ENCODE measurements around the gene HSD11B1L. TPM values are rescaled to one million over a fixed set of nuclear protein-coding genes. Genes with fewer than 3 reads are reported as not detected.

The HSD11B1L gene
- total RNA-seq, 1 donor from 2014 or later = 10.3 TPM

DNA sequence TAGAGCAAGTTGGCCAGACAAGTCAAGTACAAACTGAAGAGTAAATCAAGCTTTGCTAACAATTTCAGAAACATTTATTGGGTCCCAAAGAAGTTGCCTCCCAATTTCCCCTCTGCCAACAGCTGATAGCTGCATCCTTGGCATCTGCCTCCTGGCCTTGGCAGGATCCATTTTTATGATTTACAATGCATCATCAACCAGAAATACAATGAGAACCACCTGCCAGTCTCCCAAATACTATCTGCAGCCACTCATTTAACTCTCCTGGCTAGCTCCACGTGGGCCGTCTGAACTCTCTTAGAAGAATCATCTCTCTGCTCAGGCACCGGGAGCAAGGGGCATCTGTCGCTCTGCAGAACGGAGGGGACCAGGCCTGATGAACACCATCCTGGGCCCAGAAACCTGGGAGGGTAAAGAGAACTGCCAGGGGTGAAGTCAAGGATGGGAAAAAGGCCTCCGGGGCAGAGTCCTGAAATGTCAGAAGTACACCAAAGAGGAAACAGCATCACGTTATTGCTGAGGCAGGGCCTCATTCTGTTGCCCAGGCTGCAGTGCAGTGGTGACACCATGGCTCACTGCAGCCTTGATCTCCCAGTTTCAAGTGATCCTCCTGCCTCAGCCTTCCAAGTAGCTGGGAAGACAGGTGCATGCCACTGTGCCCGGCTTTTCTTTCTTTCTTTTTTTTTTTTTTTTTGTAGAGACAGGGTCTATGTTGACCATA lies 36.5 kb downstream of the HSD11B1L start:
- DNase-seq (ENCODE audit: extremely low spot score in 2 of 2) = no peak
- TF ChIP-seq, protein P1, sequence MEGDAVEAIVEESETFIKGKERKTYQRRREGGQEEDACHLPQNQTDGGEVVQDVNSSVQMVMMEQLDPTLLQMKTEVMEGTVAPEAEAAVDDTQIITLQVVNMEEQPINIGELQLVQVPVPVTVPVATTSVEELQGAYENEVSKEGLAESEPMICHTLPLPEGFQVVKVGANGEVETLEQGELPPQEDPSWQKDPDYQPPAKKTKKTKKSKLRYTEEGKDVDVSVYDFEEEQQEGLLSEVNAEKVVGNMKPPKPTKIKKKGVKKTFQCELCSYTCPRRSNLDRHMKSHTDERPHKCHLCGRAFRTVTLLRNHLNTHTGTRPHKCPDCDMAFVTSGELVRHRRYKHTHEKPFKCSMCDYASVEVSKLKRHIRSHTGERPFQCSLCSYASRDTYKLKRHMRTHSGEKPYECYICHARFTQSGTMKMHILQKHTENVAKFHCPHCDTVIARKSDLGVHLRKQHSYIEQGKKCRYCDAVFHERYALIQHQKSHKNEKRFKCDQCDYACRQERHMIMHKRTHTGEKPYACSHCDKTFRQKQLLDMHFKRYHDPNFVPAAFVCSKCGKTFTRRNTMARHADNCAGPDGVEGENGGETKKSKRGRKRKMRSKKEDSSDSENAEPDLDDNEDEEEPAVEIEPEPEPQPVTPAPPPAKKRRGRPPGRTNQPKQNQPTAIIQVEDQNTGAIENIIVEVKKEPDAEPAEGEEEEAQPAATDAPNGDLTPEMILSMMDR (IDR thresholded peaks at IDR 0.05) = no peak
- TF ChIP-seq POLR2A (IDR thresholded peaks at IDR 0.05) = no peak
- no peak for TF ChIP-seq POLR2AphosphoS5 (IDR thresholded peaks at IDR 0.05; ENCODE audit: insufficient read depth in 1 of 2, low read depth in 1 of 2)
- peaks cover 31% of the 10 kb centered on the region for H3K4me1 ChIP-seq
- intact Hi-C loops (cut with DNase I) = no loop called here
- H3K9me3 ChIP-seq = no peaks in the 10 kb centered on the region
- H3K36me3 ChIP-seq = peaks cover 0 to 15% of the 10 kb centered on the region in 2 donors
- H3K27ac ChIP-seq = no peak overlapping the region
- no peaks in the 10 kb centered on the region for H3K27me3 ChIP-seq
- no peak overlapping the region for H3K4me3 ChIP-seq

DNA sequence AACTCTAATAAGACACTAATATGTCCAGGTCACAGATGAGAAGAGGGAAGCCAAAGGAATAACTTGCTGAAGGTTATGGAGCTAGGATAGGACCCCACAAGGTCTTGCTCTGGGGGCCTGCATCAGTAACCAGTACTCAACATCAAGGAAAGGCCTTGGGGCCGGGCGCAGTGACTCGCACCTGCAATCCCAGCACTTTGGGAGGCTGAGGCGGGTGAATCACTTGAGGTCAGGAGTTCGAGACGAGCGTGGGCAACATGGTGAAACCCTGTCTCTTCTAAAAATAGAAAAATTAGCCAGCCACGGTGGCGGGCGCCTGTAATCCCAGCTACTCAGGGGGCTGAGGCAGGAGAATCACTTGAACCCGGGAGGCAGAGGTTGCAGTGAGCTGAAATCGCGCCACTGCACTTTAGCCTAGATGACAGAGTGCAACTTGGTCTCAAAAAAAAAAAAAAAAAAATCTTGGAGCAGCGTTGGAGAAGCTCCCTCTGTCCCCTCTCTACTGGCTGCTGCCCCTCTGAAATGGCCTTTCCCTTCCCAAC lies 37.3 kb downstream of the HSD11B1L start:
- DNase-seq (ENCODE audit: extremely low spot score in 2 of 2) = no peak
- Histone ChIP-seq H3K4me1 (peaks cover 31% of the 10 kb centered on the region), H3K27ac (no peak overlapping the region), H3K9me3 (no peaks in the 10 kb centered on the region), H3K36me3 (peaks cover 0 to 8% of the 10 kb centered on the region in 2 donors), H3K4me3 (no peak overlapping the region), H3K27me3 (no peaks in the 10 kb centered on the region)
- intact Hi-C loops (cut with DNase I) = no loop called here
- no peak for TF ChIP-seq POLR2AphosphoS5 (IDR thresholded peaks at IDR 0.05; ENCODE audit: insufficient read depth in 1 of 2, low read depth in 1 of 2)
- TF ChIP-seq POLR2A (IDR thresholded peaks at IDR 0.05) = no peak
- TF ChIP-seq, protein P1 (IDR thresholded peaks at IDR 0.05) = no peak

DNA sequence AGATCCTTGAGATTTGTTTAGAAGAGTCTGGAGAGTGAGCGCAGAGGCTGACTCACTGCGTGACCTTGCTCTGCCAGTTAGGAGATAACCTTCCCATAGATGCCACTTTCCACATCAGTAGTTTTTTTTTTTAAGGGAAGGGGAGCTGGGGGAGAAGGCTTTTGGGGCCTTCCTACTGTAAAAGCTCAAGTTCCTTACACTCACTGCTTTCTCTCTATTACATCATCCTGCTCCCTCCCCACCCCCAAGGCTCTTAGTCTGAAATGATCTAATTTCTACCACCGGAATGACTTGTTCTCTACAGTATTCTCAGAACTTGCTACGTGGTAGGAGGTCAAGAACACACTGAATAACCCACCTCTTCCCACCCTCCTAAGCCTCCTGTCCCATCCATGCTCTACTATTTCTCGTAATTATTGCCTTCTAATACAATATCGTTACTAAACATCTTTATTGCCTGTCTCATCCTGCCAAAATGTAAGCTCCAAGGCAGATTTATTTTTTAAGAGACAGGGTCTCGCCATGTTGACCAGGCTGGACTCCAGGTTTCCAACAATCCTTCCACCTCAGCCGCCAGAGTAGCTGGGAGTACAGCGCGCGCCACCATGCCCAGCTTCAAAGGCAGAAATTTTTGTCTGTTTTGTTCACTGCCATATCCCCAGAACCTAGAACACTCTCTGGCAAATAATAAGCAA lies 37.9 kb downstream of the HSD11B1L start:
- intact Hi-C loops (cut with DNase I) = no loop called here
- Histone ChIP-seq H3K36me3 (peaks cover 0 to 2% of the 10 kb centered on the region in 2 donors), H3K9me3 (no peaks in the 10 kb centered on the region), H3K27ac (peak overlapping the region; percentile 93), H3K4me3 (peak overlapping the region; percentile 75 to 94), H3K27me3 (no peaks in the 10 kb centered on the region), H3K4me1 (peaks cover 31% of the 10 kb centered on the region)
- TF ChIP-seq POLR2A (IDR thresholded peaks at IDR 0.05) (no peak), POLR2AphosphoS5 (IDR thresholded peaks at IDR 0.05; ENCODE audit: insufficient read depth in 1 of 2, low read depth in 1 of 2) (no peak)
- TF ChIP-seq, protein P1 (IDR thresholded peaks at IDR 0.05) = no peak
- no peak for DNase-seq (ENCODE audit: extremely low spot score in 2 of 2)

DNA sequence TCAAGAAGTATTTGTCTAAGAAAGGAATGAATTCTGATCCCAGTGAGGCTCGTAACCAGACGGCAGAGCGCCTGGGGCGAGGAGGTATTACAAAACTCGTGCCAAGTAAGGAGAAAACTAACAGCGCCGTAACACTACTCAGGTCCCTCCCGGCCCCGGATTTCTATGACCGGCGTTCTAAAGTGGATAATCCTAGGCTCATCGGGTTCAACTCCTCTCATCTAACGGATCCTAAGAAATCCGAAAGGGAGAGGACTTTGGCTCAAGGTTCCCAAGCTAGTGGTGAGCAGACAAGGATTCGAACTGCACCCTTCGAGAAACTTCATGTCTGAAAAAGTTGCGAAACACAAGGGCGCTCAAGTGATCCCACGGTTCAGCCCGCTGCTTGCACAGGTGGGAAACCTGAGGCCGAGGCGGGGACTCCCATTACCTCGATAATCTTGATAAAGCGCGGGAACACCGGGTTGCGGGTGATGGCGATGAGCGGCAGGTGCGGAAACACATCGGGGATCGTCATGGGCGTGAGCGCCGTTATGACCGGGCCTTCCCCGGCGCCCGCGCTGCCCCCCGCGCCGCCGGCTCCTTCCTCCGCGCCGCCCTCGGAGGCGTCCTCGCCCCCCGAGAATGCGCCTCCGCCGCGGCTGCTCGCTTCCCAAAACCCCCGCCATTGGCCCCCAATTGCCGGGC lies 38.6 kb downstream of the HSD11B1L start:
- Histone ChIP-seq H3K36me3 (no peaks in the 10 kb centered on the region), H3K27ac (peak overlapping the region; percentile 93), H3K27me3 (no peaks in the 10 kb centered on the region), H3K4me3 (peak overlapping the region; percentile 75 to 94), H3K4me1 (peaks cover 31% of the 10 kb centered on the region), H3K9me3 (no peaks in the 10 kb centered on the region)
- intact Hi-C loops (cut with DNase I) = no loop called here
- DNase-seq (ENCODE audit: extremely low spot score in 2 of 2) = no peak
- TF ChIP-seq, protein P1 (IDR thresholded peaks at IDR 0.05) = no peak
- no peak for TF ChIP-seq POLR2AphosphoS5 (IDR thresholded peaks at IDR 0.05; ENCODE audit: insufficient read depth in 1 of 2, low read depth in 1 of 2)
- no peak for TF ChIP-seq POLR2A (IDR thresholded peaks at IDR 0.05)

Measured in vagina (tissue), 2 donors.